ENCODE measurements around the gene GRXCR1.

Gene GRXCR1

DNA sequence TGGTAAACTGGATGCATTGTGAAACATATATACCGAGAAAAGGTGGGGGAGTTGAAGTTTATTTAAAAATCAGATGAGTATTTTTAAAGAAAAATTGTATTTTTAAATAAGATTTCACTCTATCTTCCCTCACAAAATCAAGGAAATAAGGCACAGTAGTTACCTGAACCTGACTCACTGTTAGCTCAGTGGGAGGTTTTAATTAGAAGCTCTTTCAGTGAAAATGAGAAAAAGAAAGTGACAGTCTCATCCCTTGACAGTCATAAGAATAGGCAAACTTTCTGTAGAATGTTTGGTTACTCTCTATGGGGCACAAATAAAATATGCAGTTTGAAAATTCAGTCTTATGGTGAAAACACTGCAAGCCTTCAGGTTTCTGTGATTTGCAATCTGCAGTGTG is 49.7 kb downstream of the GRXCR1 start:
- no peak for DNase-seq

DNA sequence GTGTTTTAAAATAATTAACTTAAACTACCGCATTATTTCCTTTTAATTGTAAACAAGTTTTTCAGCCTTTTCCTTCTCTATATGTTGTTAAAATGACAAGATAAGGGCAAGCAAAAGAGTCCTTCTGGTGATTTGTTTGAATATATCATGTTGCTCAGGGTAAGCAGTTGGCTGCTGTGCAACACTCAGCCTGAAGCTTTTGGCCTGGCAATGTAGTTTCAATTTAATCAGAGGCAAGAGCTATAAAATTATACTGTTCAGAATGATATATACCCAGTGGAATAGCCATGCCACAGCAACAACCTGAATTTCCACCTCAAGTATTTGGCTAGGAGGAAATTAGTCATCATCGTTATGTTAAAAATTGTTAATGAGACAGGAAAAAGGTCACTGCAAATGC is 53.4 kb downstream of the GRXCR1 start:
- DNase-seq, result no peak

DNA sequence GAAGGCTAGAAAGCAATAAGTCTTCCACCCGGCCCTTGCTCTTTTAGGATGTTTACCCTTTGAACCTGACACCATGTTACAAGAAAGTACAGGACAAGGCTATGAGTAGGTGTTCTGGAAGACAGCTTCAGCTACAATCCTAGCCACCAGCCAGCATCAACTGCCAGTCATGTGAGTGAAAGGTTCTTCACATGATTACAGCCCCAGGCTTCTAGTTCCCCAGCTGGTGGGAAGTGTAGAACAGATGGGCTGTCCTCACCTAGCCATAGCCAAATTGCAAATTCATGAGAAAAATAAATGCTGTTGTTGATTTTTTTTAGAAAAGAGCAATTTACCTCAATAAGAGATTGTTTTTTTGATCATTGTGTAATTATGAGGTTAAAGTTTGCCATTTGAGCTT is 60.8 kb downstream of the GRXCR1 start:
- DNase-seq, result no peak

DNA sequence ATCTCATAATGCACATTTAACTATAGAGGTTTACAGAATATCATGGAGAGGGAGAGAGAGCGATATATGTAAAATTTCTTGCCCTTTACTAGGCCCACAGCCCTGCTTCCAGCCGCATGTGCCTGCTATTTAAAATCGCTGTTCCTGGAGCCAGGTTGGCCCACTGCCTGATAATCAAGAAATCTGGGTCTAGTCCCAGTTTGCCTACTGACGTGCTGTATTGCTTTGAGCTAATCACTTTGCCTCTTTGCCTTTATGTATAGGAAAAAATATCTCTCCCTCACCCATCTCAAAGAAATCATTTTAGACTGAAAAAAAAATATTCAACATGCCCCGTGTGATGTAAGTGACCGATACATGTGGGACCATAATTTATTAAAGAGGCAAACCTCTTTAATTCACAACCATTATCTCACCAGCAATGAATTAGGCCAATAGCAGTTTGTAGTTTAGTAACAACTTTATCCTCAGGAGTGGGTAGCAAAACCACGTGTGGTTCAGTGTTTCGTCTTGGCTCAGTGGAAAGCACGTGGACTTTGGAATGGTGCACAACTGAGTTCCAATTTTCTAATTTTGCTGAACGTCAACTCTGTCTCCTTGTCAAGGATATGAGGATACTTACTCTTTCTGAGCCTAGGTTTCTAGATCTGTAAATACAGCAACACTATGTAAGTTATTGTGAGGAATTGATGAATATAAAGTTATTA is 62.6 kb downstream of the GRXCR1 start:
- no peak for DNase-seq

- DNase-seq, result no peak
Observed at GRCh38 chr4:42955746-42956505, 63.4 kb downstream of the GRXCR1 start.

DNA sequence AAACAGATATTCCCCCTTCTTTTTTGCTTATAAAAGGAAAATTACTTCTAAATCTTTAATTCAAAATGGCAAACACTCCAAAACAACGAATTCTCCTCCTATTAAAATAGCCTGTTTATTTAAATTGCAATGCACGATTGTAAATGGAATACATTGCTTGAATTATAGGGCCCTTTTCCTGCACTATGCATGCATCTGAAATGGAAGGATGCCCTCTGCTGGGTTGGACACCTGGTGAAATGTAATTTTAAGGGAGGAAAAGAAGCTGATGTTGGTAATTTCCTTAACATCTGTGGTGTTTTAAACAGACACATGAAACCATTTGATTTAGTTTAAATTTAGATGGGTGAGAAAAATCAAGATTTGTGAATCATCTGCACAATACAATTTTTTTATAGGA is 72.8 kb downstream of the GRXCR1 start:
- DNase-seq, result no peak

DNA sequence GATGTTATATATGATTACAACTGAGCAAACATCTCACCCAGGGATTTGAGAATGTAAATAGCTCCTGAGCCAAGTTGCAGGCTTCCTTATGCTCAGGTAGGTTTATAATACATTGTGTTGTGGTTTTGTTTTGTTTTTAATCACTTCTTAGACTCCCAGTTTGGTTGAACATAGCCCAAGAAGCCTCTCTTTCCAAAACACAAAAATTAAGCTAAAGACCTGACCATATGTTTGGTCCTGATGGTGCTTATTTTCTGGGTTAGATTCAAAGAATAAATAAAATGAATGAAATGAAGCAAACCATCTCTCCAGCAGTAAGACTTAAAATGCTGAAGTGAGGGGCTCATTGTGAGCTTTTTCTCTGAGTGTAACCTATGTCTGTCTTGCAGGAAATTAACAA is 93.5 kb downstream of the GRXCR1 start:
- no peak for DNase-seq

DNA sequence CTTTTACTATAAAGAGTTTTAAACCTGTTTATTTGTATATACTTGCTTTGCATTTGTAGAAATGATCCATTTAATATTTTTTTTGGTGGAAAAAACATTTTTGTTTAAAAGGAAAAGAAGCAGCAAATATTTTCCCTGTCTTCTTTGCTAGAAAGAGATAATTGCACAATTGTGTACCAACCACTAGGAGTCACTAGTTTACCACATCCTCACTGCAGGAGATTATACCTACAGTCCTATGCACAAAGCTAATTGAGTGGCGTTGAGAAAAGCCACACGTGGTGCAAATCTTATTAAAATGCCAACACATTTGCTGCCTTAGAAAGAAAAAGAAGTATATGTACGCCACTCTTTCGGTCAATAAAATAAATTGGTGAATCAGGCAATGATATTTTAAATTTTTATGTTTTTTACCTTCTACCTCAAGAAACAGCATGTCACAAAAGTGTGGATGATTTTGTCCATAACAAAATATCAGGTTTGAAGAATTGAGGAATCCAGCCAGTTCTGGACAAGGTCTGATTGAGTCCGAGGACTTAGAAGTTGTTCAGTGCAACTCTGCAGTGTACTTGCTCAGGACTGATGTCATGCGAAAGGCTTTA is 102.9 kb downstream of the GRXCR1 start:
- DNase-seq, result no peak

GRCh38 chr4:43008793-43009192 is 116.3 kb downstream of the GRXCR1 start:
- no peak for DNase-seq

GRCh38 chr4:43014256-43014655 is 121.7 kb downstream of the GRXCR1 start:
- no peak for DNase-seq

DNA sequence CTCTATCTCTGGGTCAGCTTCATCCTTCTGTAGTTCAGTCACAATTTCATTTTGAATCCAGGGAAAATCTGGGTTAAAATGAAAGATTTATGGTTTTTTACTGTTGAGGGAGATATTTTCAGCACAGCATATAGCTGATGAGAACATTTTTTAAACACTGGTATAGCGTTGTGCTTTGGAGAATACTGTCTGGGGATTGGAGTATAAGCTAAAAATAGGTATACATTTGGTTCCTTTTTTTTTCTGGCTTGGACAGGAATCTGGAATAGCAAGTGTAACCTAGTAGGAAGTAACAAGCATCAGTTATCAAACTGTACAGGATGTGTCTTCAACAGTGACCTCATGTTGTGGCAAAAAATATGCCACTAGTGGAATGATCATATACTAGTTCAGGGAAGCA is 149.1 kb downstream of the GRXCR1 start:
- DNase-seq, result no peak

GRCh38 chr4:43047058-43047457 is 154.5 kb downstream of the GRXCR1 start:
- DNase-seq, result no peak

GRCh38 chr4:43048570-43048969 is 156.1 kb downstream of the GRXCR1 start:
- no peak for DNase-seq

DNA sequence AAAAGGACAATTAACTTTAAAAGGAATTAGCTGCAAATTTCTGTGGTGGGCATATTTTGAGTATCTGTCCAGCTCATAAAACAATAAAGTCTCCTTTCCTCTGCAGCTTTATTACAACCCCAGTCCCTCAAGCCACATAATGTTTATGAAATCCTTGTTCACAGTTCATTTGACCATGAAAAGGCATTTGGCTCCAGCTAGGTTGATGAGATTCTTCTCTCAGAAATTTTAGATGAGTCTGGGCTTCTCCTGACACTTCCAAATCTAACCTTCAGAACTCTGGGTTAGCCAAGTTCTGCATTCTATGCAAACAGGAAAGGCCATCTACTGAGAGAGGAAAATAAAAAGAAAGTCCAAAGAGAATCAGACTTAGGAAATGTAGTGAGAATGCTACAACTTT is 156.8 kb downstream of the GRXCR1 start:
- DNase-seq, result no peak

GRCh38 chr4:43066415-43066814 is 173.9 kb downstream of the GRXCR1 start:
- no peak for DNase-seq

- DNase-seq, result no peak
Observed at GRCh38 chr4:43071069-43071468, 178.6 kb downstream of the GRXCR1 start.
